HEK293 (cell line): ENCODE data around the gene PCDHGA5.

Experiments used
- CTCF ChIA-PET: fragments of 350-600 bp; formaldehyde crosslinking; extraction: SDS; loops from one replicate; lab custom pipeline; 2021; ENCODE audit warnings: antibody characterized with exemption; lab: Yijun Ruan, JAX
- POLR2A ChIA-PET: fragments of 300-600 bp; formaldehyde crosslinking; extraction: SDS; loops from one replicate; lab custom pipeline; 2020; ENCODE audit warnings: antibody characterized with exemption, inconsistent platforms; lab: Yijun Ruan, JAX
- H3K27ac ChIP-seq: fragments of 200-500 bp; sonication (Bioruptor generic); 2 replicates; pipeline ENCODE4 v1.5.1; 2014; ENCODE audit warnings: low read depth, low read length, control low read depth, inconsistent platforms; ENCODE audit errors: extremely low read depth
- H3K36me3 ChIP-seq, 2 experiments: fragments of 200-500 bp in 1 of 2; sonication (Bioruptor generic) in 1 of 2; 1 replicate in 1 of 2; 2 replicates in 1 of 2; pipeline ENCODE4 v1.5.1; 2014 to 2017; ENCODE audit warnings: inconsistent platforms in 2 of 2, low read length in 2 of 2; ENCODE audit not compliant: control insufficient read depth in 2 of 2, insufficient read depth in 1 of 2
- H3K4me1 ChIP-seq: fragments of 200-500 bp; sonication (Bioruptor generic); 2 replicates; pipeline ENCODE4 v1.5.1; 2014; ENCODE audit warnings: mild to moderate bottlenecking, low read length, inconsistent platforms; ENCODE audit not compliant: control insufficient read depth, insufficient read depth
- H3K4me3 ChIP-seq: 2 replicates; pipeline ENCODE4 v1.5.1; 2011; ENCODE audit warnings: low read depth, mild to moderate bottlenecking, control low read depth, low read length, moderate library complexity
- H3K9me3 ChIP-seq: fragments of 200-500 bp; sonication (Bioruptor generic); 2 replicates; pipeline ENCODE4 v1.5.1; 2014; ENCODE audit warnings: low read depth, low read length, inconsistent platforms; ENCODE audit not compliant: control insufficient read depth, insufficient read depth
- BCL11A ChIP-seq: fragments of 450-650 bp; formaldehyde crosslinking; IDR thresholded peaks from 2 replicates; pipeline ENCODE4 v1.5.1; 2016; ENCODE audit warnings: low read depth, missing biosample characterization, missing genetic modification characterization
- RBAK ChIP-seq: fragments of 450-650 bp; formaldehyde crosslinking; IDR thresholded peaks from 2 replicates; pipeline ENCODE4 v1.5.1; 2016; ENCODE audit warnings: missing biosample characterization, missing genetic modification characterization
- REPIN1 ChIP-seq: fragments of 450-650 bp; formaldehyde crosslinking; IDR thresholded peaks from 2 replicates; pipeline ENCODE4 v1.5.1; 2017; ENCODE audit warnings: missing biosample characterization, missing genetic modification characterization, low read depth
- SCRT2 ChIP-seq: fragments of 450-650 bp; formaldehyde crosslinking; IDR thresholded peaks from 2 replicates; pipeline ENCODE4 v1.5.1; 2016; ENCODE audit warnings: missing biosample characterization, missing genetic modification characterization
- ZBTB17 ChIP-seq: fragments of 450-650 bp; formaldehyde crosslinking; IDR thresholded peaks from 2 replicates; pipeline ENCODE4 v1.5.1; 2016; ENCODE audit warnings: missing biosample characterization, missing genetic modification characterization
- ZFP3 ChIP-seq: fragments of 450-650 bp; formaldehyde crosslinking; IDR thresholded peaks from 2 replicates; pipeline ENCODE4 v1.5.1; 2016; ENCODE audit warnings: low read depth, missing biosample characterization, missing genetic modification characterization
- ZNF16 ChIP-seq: fragments of 450-650 bp; formaldehyde crosslinking; IDR thresholded peaks from 2 replicates; pipeline ENCODE4 v1.5.1; 2016; ENCODE audit warnings: low read depth, missing biosample characterization, missing genetic modification characterization
- ZNF2 ChIP-seq: fragments of 450-650 bp; formaldehyde crosslinking; IDR thresholded peaks from 2 replicates; pipeline ENCODE4 v1.5.1; 2016; ENCODE audit warnings: missing biosample characterization, missing genetic modification characterization
- ZNF335 ChIP-seq: fragments of 450-650 bp; formaldehyde crosslinking; conservative IDR thresholded peaks from 2 replicates; pipeline ENCODE4 v1.5.1; 2016; ENCODE audit warnings: missing biosample characterization, missing genetic modification characterization
- ZNF530 ChIP-seq: fragments of 450-650 bp; formaldehyde crosslinking; IDR thresholded peaks from 2 replicates; pipeline ENCODE4 v1.5.1; 2016; ENCODE audit warnings: low read depth, missing biosample characterization, missing genetic modification characterization
- ZNF558 ChIP-seq: fragments of 450-650 bp; formaldehyde crosslinking; IDR thresholded peaks from 2 replicates; pipeline ENCODE4 v1.5.1; 2016; ENCODE audit warnings: missing biosample characterization, missing genetic modification characterization
- ZNF585B ChIP-seq: fragments of 450-650 bp; formaldehyde crosslinking; IDR thresholded peaks from 2 replicates; pipeline ENCODE4 v1.5.1; 2016; ENCODE audit warnings: missing biosample characterization, missing genetic modification characterization
- ZNF600 ChIP-seq: fragments of 450-650 bp; formaldehyde crosslinking; IDR thresholded peaks from 2 replicates; pipeline ENCODE4 v1.5.1; 2016; ENCODE audit warnings: missing biosample characterization, missing genetic modification characterization
- ZNF776 ChIP-seq: fragments of 450-650 bp; formaldehyde crosslinking; IDR thresholded peaks from 2 replicates; pipeline ENCODE4 v1.5.0; 2017; ENCODE audit warnings: missing biosample characterization, missing genetic modification characterization, borderline replicate concordance
- TF ChIP-seq, protein P1 (sequence below): fragments of 450-650 bp; IDR thresholded peaks from 2 replicates; pipeline ENCODE4 v1.5.1; 2018; ENCODE audit warnings: missing biosample characterization, mild to moderate bottlenecking, missing genetic modification characterization
- TF ChIP-seq, protein P2 (sequence below): fragments of 450-650 bp; formaldehyde crosslinking; IDR thresholded peaks from 2 replicates; pipeline ENCODE4 v1.5.1; 2017; ENCODE audit warnings: missing biosample characterization, mild to moderate bottlenecking, missing genetic modification characterization, moderate library complexity
- TF ChIP-seq, protein P3 (sequence below): fragments of 450-650 bp; formaldehyde crosslinking; IDR thresholded peaks from 2 replicates; pipeline ENCODE4 v1.5.1; 2016; ENCODE audit warnings: missing biosample characterization, missing genetic modification characterization

Gene PCDHGA5

DNA sequence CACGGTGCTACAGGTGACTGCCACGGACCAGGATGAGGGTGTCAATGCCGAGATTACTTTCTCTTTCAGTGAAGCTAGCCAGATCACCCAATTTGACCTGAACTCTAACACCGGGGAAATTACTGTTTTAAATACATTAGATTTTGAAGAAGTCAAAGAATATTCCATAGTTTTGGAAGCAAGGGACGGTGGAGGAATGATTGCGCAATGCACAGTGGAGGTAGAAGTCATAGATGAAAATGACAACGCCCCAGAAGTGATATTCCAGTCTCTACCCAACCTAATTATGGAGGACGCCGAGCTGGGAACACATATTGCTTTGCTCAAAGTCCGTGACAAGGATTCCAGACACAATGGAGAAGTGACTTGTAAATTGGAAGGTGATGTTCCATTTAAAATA, 24.7 kb downstream of the PCDHGA5 start:
- Histone ChIP-seq H3K9me3 (no peaks in the 10 kb centered on the region), H3K27ac (no peak overlapping the region), H3K36me3 (no peaks in the 10 kb centered on the region), H3K4me1 (no peaks in the 10 kb centered on the region), H3K4me3 (no peak overlapping the region)
- ChIA-PET CTCF (interaction anchor here (0.6 to 1.4 kb wide), 2 partner anchors 30 to 113 kb away, joined by 3 to 4 read pairs; no protein-coding TSS in a partner anchor), POLR2A (no interaction called here)
- TF ChIP-seq ZNF2 (tag by site-specific recombination) (no peak), ZNF558 (tag by site-specific recombination) (no peak), ZBTB17 (tag by site-specific recombination) (no peak), ZNF776 (tag by site-specific recombination) (no peak), SCRT2 (no peak), ZNF335 (tag by site-specific recombination) (no peak), ZNF530 (tag by site-specific recombination) (no peak), ZNF600 (tag by site-specific recombination) (no peak), ZNF16 (tag by site-specific recombination) (no peak), ZFP3 (tag by site-specific recombination) (no peak), ZNF585B (tag by site-specific recombination) (no peak), BCL11A (tag by site-specific recombination) (no peak), RBAK (no peak)
- TF ChIP-seq, protein P1, sequence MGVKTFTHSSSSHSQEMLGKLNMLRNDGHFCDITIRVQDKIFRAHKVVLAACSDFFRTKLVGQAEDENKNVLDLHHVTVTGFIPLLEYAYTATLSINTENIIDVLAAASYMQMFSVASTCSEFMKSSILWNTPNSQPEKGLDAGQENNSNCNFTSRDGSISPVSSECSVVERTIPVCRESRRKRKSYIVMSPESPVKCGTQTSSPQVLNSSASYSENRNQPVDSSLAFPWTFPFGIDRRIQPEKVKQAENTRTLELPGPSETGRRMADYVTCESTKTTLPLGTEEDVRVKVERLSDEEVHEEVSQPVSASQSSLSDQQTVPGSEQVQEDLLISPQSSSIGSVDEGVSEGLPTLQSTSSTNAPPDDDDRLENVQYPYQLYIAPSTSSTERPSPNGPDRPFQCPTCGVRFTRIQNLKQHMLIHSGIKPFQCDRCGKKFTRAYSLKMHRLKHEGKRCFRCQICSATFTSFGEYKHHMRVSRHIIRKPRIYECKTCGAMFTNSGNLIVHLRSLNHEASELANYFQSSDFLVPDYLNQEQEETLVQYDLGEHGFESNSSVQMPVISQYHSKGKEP (tag by site-specific recombination), result no peak
- TF ChIP-seq, protein P2, sequence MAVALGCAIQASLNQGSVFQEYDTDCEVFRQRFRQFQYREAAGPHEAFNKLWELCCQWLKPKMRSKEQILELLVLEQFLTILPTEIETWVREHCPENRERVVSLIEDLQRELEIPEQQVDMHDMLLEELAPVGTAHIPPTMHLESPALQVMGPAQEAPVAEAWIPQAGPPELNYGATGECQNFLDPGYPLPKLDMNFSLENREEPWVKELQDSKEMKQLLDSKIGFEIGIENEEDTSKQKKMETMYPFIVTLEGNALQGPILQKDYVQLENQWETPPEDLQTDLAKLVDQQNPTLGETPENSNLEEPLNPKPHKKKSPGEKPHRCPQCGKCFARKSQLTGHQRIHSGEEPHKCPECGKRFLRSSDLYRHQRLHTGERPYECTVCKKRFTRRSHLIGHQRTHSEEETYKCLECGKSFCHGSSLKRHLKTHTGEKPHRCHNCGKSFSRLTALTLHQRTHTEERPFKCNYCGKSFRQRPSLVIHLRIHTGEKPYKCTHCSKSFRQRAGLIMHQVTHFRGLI (tag by site-specific recombination), result no peak
- TF ChIP-seq, protein P3, sequence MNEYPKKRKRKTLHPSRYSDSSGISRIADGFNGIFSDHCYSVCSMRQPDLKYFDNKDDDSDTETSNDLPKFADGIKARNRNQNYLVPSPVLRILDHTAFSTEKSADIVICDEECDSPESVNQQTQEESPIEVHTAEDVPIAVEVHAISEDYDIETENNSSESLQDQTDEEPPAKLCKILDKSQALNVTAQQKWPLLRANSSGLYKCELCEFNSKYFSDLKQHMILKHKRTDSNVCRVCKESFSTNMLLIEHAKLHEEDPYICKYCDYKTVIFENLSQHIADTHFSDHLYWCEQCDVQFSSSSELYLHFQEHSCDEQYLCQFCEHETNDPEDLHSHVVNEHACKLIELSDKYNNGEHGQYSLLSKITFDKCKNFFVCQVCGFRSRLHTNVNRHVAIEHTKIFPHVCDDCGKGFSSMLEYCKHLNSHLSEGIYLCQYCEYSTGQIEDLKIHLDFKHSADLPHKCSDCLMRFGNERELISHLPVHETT (tag by site-specific recombination), result no peak

- POLR2A ChIA-PET, result no interaction called here
- no peaks in the 10 kb centered on the region for H3K4me1 ChIP-seq
- CTCF ChIA-PET, result interaction anchor here (0.9 to 4.2 kb wide), 7 partner anchors 9 to 175 kb away, joined by 3 to 25 read pairs (median 4); partner anchors contain the start of genes PCDHGA1, PCDHGA10 and PCDHGB1
- TF ChIP-seq REPIN1, result no peak
- H3K36me3 ChIP-seq, result no peaks in the 10 kb centered on the region
- no peak overlapping the region for H3K27ac ChIP-seq
- no peaks in the 10 kb centered on the region for H3K9me3 ChIP-seq
- no peak overlapping the region for H3K4me3 ChIP-seq
Measured at GRCh38 chr5:141389153-141390042, 25.4 kb downstream of the PCDHGA5 start.
